GM19467 (cell line): Measurements from ENCODE around the gene SPAG9.

Experiments used
- ATAC-seq: cut with Tn5 transposase; IDR thresholded peaks from one replicate; pipeline ENCODE4 v1.9.1; 2021; ENCODE audit warnings: mild to moderate bottlenecking, moderate library complexity; ENCODE audit not compliant: unreplicated experiment

The SPAG9 gene

GRCh38 chr17:51050291-51051033 lies 70.2 kb downstream of the SPAG9 start:
- ATAC-seq, result peak; percentile 81

DNA sequence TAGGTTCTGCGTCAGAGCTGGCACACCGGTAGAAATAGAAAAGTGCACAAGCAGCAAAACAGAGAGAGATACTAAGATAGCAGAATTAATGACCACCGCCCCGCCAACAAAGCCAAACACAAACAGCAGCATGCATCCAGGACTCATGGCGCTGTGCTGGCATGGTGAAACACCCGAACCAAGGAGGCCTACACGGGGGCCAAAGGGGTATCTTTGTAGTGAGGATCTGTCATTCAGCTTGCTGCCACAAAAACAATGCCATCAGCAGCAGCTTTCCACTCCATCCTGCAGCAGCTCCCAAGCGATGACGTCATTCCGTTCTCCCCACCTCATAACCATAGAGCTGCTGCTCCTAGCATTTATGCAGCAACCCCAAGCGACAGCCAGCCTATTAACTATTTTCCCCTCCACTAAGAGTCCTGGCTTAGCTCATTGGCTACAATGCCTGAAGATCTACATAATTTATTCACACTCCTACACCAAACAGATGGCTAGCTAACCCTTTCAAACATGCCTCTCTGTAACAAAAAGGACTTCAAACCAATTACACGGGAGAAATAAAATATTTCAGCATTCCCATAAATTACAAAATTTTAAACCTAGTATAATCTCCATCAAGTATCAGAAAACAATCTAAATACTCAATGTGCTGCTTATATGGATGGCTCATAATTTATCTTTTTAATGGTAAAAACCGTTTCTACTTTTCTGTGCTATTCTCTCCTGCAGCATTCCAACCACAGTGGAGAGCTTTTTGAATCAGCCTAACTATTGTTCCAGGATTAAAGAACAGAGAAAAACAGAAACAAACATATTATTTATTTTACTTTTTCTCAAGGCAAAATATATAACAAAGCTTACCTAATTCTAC lies 73.9 kb downstream of the SPAG9 start:
- no peak for ATAC-seq

GRCh38 chr17:51046046-51046445 lies 74.6 kb downstream of the SPAG9 start:
- ATAC-seq, result no peak

- no peak for ATAC-seq
Observed at GRCh38 chr17:51045621-51046020, 75.0 kb downstream of the SPAG9 start.

GRCh38 chr17:51044976-51045375 lies 75.7 kb downstream of the SPAG9 start:
- no peak for ATAC-seq

GRCh38 chr17:51036084-51036483 lies 84.6 kb downstream of the SPAG9 start:
- ATAC-seq, result no peak

DNA sequence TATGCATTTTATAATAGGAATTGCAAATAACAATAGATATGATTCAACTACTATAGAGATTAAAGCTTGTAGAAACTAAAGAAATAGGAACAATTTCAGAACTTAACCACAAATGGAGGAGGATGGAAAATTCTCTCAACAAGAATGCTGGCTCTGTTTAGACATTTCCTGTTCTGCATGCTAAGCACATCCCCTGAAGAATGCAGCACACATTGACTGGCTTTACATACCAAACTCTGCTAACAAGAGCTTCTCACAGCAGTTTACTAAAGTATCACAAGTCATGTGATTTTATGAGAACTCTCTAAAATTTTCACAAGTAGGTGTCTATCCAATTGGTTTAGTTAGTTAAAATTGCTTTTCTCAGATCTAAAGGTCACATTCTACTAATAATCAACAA lies 85.2 kb downstream of the SPAG9 start:
- ATAC-seq, result no peak

DNA sequence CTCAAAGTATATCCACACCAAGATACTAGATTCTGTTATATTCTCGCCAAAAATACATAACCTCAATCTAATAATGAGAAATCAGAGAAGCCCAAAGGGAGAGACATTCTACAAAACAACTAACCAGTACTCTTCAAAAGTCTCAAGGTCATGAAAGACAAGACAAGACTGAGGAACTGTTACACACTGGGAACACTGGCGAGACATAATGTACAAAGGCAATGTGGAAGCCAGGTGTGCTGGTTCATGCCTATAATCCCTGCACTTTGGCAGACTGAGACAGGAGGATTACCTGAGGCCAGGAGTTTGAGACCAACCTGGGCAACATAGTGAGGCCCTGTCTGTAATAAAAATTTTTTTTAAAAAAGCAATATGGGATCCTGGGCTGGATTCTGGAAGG lies 85.9 kb downstream of the SPAG9 start:
- ATAC-seq, result no peak

DNA sequence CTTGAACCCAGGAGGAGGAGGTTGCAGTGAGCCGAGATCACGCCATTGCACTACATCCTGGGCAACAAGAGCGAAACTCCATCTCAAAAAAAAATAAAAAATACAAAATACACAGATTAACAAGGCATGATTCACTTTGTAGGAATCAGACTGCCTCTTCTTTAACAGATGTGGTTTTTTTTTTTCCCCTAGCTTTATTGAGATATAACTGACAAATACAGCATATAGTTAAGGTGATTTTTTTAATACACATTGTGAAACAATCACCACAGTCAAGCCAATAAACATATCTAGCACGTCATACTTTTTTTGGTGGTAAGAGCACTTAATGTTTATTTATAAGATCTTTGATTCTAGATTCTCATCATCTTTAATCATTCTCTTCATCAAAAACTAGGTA lies 87.8 kb downstream of the SPAG9 start:
- no peak for ATAC-seq

- no peak for ATAC-seq
Observed at GRCh38 chr17:51029568-51030463, 90.9 kb downstream of the SPAG9 start.

DNA sequence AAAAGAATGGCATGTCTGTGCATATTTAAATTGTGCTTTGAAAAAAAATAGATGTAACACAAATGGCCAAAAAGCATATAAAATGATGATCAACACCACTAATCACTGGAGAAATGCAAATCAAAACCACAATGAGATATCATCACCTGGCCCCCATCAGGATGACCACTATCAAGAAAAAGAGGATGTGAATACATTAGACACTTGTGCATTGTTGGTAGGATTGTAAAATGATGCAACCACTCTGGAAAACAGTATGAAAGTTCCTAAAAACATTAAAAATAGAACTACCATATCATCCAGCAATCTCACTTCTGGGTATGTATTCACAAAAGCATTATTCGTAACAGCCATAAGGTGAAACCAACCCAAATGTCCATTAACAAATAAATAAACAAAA lies 91.5 kb downstream of the SPAG9 start:
- ATAC-seq, result no peak

DNA sequence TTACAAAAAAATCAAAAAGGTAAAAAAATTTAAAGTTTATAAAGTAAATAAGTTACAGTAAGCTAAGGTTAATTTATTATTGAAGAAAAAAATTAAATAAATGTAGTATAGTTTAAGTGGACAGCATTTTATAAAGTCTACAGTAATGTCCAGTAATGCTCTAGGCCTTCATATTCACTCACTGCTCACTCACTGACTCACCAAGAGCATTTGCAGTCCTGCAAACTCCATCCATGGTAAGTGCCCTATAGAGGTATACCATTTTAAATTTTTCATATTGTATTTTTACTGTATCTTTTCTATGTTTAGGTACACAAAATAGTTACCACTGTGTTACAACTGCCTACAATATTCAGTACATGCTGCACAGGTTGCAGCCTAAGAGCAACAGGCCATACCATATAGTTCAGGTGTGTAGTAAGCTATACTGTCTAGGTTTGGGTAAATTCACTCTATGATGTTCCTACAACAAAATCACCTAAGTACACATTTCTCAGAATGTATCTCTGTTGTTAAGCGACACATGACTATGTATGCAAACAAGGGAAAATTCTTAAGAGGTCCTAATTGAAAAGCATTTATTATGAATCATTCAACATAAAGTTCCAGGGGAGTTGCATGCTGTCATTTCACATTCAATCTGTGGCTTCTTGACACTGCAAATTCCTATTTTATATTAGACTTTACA lies 92.3 kb downstream of the SPAG9 start:
- no peak for ATAC-seq

DNA sequence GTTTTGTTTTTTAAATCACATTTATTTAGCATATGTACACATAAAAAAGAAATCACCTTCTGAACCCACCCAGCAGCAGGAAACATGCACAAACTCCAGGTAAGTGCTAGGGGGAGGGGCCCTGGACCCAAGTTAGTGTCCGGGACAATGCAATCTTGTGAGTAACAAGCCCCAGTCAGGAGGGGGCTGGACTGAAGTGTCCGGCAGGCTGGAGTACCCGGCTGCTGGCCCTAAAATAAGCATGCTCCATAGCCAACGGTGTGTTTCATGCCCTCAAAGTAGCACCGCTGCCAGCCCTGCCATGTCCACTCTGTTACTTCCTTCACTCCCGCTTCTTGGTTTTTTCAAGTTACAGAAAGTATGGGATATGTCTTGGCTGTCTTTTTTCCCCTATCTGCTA lies 102.1 kb downstream of the SPAG9 start:
- no peak for ATAC-seq

DNA sequence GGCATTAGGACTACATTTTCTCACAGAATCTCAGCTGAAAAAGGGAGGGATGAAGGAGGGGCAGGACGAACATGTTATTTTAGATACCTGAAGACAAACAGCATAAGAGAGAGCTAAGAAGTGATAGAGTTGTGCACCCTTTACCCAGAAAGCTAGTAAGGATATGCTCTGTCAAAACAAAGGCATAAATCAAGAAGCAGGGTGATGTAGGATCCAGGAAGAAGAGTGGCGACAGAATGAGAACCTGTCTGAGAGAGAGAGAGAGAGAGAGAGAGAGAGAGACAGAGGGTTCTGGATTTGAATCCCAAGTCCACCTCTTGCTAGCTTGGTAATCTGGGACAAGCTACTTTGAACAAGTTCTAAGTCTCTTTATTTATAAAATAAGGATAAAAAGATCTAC lies 103.4 kb downstream of the SPAG9 start:
- no peak for ATAC-seq

DNA sequence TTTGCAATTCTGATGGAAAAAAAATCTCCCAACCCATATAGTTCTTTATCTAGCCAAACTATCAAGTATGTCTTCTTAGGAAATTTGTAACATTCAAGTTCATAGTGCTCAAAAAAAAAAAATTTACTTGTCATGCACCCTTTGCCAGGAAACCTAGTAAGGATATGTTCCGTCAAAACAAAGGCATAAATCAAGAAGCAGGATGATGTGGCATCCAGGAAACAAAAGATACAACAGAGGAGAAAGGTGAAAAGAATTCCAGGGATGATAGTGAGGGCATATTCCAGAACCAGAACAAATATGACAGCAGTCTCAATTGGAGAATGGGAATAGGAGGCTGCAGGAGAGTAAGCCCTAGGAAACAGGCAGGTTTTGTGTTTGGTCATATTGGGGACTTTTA lies 104.6 kb downstream of the SPAG9 start:
- ATAC-seq, result no peak

GRCh38 chr17:51015145-51015558 lies 105.5 kb downstream of the SPAG9 start:
- ATAC-seq, result no peak

- ATAC-seq, result no peak
Observed at GRCh38 chr17:51014129-51014528, 106.5 kb downstream of the SPAG9 start.

DNA sequence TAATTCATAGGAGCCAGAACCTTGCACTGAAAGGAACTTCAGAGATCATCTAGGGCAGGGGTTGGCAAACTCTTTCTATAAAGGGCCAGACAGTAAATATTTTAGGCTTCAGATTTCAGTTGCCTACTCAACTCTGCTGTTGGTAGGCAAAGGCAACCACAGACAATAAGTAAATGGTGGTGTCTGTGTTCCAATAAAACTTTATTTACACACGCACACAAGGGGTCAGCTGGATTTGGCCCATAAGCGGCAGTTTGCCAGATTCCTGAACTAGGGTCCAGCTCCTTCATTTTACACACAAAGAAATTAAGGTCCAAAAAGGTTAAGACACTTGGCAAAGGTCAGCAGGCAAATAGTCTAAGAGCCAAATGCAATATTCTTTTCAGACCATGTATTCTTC lies 107.3 kb downstream of the SPAG9 start:
- ATAC-seq, result no peak

- no peak for ATAC-seq
Observed at GRCh38 chr17:51012538-51012937, 108.1 kb downstream of the SPAG9 start.

DNA sequence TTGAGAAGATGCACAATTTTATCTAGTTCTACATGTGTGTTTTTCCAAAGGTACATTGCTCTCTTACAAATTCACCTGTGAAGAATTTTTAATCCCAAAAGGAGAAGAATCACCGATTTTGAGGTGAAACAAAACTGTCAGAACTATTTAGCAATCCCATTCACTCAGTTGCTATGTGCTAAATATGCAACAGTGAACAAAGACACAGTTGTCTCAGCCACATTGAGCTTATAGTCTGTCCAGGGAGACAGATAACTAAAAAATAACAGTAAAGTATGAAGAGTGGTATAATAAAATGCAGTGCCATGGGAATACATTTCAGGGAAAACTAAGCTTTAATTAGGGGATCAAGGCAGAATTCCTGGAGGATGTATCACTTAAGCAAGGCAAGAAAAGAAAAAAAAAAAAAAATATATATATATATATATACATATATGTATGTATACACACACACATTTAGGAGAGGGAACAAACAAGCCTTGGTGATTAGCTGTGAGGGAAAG lies 110.4 kb downstream of the SPAG9 start:
- ATAC-seq, result no peak
